HEK293 (cell line): ENCODE measurements around the gene AHRR.

Source experiments
- GLI2 ChIP-seq: fragments of 450-650 bp; formaldehyde crosslinking; IDR thresholded peaks from 2 replicates; pipeline ENCODE4; 2017; ENCODE audit warnings: missing biosample characterization, missing genetic modification characterization, low read depth, borderline replicate concordance
- KLF10 ChIP-seq: fragments of 450-650 bp; IDR thresholded peaks from 2 replicates; pipeline ENCODE4 v1.5.1; 2018; ENCODE audit warnings: missing biosample characterization, mild to moderate bottlenecking, missing genetic modification characterization
- TRIM28 ChIP-seq: IDR thresholded peaks from 2 replicates; pipeline ENCODE4 v1.6.1; 2011; ENCODE audit warnings: low read length, control low read depth, borderline replicate concordance
- YY1 ChIP-seq: fragments of 450-650 bp; formaldehyde crosslinking; IDR thresholded peaks from 2 replicates; pipeline ENCODE4 v1.5.1; 2018; ENCODE audit warnings: missing biosample characterization, missing genetic modification characterization
- ZBTB1 ChIP-seq: fragments of 450-650 bp; formaldehyde crosslinking; IDR thresholded peaks from 2 replicates; pipeline ENCODE4 v1.5.1; 2016; ENCODE audit warnings: missing biosample characterization, missing genetic modification characterization
- ZNF10 ChIP-seq: fragments of 450-650 bp; formaldehyde crosslinking; IDR thresholded peaks from 2 replicates; pipeline ENCODE4 v1.5.1; 2017; ENCODE audit warnings: missing biosample characterization, missing genetic modification characterization
- ZNF148 ChIP-seq: fragments of 450-650 bp; formaldehyde crosslinking; IDR thresholded peaks from 2 replicates; pipeline ENCODE4 v1.5.0; 2017; ENCODE audit warnings: missing biosample characterization, missing genetic modification characterization, borderline replicate concordance
- ZNF426 ChIP-seq: fragments of 450-650 bp; formaldehyde crosslinking; IDR thresholded peaks from 2 replicates; pipeline ENCODE4 v1.5.1; 2017; ENCODE audit warnings: missing biosample characterization, missing genetic modification characterization, mild to moderate bottlenecking, inconsistent platforms, moderate library complexity
- ZNF610 ChIP-seq: fragments of 450-650 bp; formaldehyde crosslinking; IDR thresholded peaks from 2 replicates; pipeline ENCODE4 v1.5.1; 2016; ENCODE audit warnings: missing biosample characterization, missing genetic modification characterization, borderline replicate concordance
- ZNF626 ChIP-seq: fragments of 450-650 bp; sonication (Bioruptor Pico); formaldehyde crosslinking; IDR thresholded peaks from 2 replicates; pipeline ENCODE4 v1.5.1; 2018; ENCODE audit warnings: missing biosample characterization, missing genetic modification characterization, inconsistent platforms
- TF ChIP-seq, protein P1 (sequence below): fragments of 450-650 bp; formaldehyde crosslinking; IDR thresholded peaks from 2 replicates; pipeline ENCODE4 v1.5.1; 2016; ENCODE audit warnings: missing biosample characterization, missing genetic modification characterization
- TF ChIP-seq, protein P2 (sequence below): fragments of 450-650 bp; formaldehyde crosslinking; IDR thresholded peaks from 2 replicates; pipeline ENCODE4 v1.5.1; 2016; ENCODE audit warnings: missing biosample characterization, missing genetic modification characterization, borderline replicate concordance
- TF ChIP-seq, protein P3 (sequence below): fragments of 450-650 bp; formaldehyde crosslinking; IDR thresholded peaks from 2 replicates; pipeline ENCODE4 v1.5.1; 2016; ENCODE audit warnings: missing biosample characterization, missing genetic modification characterization
- TF ChIP-seq, protein P4 (sequence below): fragments of 450-650 bp; formaldehyde crosslinking; conservative IDR thresholded peaks from 2 replicates; pipeline ENCODE4 v1.5.1; 2016; ENCODE audit warnings: low read depth, missing biosample characterization, missing genetic modification characterization

- TF ChIP-seq YY1 (tag by site-specific recombination): no peak
- TF ChIP-seq, protein P1, sequence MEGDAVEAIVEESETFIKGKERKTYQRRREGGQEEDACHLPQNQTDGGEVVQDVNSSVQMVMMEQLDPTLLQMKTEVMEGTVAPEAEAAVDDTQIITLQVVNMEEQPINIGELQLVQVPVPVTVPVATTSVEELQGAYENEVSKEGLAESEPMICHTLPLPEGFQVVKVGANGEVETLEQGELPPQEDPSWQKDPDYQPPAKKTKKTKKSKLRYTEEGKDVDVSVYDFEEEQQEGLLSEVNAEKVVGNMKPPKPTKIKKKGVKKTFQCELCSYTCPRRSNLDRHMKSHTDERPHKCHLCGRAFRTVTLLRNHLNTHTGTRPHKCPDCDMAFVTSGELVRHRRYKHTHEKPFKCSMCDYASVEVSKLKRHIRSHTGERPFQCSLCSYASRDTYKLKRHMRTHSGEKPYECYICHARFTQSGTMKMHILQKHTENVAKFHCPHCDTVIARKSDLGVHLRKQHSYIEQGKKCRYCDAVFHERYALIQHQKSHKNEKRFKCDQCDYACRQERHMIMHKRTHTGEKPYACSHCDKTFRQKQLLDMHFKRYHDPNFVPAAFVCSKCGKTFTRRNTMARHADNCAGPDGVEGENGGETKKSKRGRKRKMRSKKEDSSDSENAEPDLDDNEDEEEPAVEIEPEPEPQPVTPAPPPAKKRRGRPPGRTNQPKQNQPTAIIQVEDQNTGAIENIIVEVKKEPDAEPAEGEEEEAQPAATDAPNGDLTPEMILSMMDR (tag by site-specific recombination): no peak
- TF ChIP-seq ZNF426: no peak
- no peak for TF ChIP-seq GLI2 (tag by site-specific recombination)
- TF ChIP-seq, protein P2, sequence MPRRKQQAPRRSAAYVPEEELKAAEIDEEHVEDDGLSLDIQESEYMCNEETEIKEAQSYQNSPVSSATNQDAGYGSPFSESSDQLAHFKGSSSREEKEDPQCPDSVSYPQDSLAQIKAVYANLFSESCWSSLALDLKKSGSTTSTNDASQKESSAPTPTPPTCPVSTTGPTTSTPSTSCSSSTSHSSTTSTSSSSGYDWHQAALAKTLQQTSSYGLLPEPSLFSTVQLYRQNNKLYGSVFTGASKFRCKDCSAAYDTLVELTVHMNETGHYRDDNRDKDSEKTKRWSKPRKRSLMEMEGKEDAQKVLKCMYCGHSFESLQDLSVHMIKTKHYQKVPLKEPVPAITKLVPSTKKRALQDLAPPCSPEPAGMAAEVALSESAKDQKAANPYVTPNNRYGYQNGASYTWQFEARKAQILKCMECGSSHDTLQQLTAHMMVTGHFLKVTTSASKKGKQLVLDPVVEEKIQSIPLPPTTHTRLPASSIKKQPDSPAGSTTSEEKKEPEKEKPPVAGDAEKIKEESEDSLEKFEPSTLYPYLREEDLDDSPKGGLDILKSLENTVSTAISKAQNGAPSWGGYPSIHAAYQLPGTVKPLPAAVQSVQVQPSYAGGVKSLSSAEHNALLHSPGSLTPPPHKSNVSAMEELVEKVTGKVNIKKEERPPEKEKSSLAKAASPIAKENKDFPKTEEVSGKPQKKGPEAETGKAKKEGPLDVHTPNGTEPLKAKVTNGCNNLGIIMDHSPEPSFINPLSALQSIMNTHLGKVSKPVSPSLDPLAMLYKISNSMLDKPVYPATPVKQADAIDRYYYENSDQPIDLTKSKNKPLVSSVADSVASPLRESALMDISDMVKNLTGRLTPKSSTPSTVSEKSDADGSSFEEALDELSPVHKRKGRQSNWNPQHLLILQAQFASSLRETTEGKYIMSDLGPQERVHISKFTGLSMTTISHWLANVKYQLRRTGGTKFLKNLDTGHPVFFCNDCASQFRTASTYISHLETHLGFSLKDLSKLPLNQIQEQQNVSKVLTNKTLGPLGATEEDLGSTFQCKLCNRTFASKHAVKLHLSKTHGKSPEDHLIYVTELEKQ (tag by site-specific recombination): no peak
- no peak for TF ChIP-seq KLF10 (tag by site-specific recombination)
- TF ChIP-seq, protein P3, sequence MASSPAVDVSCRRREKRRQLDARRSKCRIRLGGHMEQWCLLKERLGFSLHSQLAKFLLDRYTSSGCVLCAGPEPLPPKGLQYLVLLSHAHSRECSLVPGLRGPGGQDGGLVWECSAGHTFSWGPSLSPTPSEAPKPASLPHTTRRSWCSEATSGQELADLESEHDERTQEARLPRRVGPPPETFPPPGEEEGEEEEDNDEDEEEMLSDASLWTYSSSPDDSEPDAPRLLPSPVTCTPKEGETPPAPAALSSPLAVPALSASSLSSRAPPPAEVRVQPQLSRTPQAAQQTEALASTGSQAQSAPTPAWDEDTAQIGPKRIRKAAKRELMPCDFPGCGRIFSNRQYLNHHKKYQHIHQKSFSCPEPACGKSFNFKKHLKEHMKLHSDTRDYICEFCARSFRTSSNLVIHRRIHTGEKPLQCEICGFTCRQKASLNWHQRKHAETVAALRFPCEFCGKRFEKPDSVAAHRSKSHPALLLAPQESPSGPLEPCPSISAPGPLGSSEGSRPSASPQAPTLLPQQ (tag by site-specific recombination): no peak
- TF ChIP-seq TRIM28: no peak
- TF ChIP-seq, protein P4, sequence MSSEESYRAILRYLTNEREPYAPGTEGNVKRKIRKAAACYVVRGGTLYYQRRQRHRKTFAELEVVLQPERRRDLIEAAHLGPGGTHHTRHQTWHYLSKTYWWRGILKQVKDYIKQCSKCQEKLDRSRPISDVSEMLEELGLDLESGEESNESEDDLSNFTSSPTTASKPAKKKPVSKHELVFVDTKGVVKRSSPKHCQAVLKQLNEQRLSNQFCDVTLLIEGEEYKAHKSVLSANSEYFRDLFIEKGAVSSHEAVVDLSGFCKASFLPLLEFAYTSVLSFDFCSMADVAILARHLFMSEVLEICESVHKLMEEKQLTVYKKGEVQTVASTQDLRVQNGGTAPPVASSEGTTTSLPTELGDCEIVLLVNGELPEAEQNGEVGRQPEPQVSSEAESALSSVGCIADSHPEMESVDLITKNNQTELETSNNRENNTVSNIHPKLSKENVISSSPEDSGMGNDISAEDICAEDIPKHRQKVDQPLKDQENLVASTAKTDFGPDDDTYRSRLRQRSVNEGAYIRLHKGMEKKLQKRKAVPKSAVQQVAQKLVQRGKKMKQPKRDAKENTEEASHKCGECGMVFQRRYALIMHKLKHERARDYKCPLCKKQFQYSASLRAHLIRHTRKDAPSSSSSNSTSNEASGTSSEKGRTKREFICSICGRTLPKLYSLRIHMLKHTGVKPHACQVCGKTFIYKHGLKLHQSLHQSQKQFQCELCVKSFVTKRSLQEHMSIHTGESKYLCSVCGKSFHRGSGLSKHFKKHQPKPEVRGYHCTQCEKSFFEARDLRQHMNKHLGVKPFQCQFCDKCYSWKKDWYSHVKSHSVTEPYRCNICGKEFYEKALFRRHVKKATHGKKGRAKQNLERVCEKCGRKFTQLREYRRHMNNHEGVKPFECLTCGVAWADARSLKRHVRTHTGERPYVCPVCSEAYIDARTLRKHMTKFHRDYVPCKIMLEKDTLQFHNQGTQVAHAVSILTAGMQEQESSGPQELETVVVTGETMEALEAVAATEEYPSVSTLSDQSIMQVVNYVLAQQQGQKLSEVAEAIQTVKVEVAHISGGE (tag by site-specific recombination): no peak
- no peak for TF ChIP-seq ZNF610 (tag by site-specific recombination)
- no peak for TF ChIP-seq ZNF10
- TF ChIP-seq ZNF148 (tag by site-specific recombination): no peak
- TF ChIP-seq ZBTB1: no peak
- no peak for TF ChIP-seq ZNF626 (tag by site-specific recombination)
Measured at GRCh38 chr5:308672-309271, 12.7 kb upstream of the AHRR start.
